ENCODE results near the gene PLCL2.

DNA sequence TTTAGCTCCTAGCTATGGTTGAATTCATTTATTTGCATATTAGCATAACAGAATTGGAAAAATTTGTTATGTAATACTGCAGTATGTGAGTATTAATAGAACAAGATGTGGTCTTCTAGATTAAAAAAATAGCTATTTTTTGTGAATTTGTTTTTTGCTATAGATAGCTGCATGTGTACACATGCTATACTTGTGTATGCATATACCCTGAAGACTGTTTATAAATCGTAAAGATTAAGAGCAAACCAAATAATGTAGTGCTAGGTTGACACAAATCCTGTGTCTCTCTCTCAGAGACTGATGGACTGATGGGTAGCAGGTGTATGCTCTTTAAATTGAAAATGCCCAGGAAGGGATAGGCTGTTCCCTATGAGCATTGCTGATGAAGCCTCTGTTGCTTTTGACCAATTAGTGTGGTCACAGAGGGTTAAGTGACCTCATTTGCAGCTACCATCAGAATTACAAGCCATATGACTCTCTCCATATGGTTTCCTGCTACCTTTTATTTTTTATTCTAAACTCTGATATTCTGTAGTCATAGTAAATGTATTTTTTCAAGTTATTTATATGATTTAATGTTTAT is 9.0 kb downstream of the PLCL2 start:
- no peak for TF ChIP-seq TAF1 (conservative IDR thresholded peaks at IDR 0.05)
- TF ChIP-seq, protein P1, sequence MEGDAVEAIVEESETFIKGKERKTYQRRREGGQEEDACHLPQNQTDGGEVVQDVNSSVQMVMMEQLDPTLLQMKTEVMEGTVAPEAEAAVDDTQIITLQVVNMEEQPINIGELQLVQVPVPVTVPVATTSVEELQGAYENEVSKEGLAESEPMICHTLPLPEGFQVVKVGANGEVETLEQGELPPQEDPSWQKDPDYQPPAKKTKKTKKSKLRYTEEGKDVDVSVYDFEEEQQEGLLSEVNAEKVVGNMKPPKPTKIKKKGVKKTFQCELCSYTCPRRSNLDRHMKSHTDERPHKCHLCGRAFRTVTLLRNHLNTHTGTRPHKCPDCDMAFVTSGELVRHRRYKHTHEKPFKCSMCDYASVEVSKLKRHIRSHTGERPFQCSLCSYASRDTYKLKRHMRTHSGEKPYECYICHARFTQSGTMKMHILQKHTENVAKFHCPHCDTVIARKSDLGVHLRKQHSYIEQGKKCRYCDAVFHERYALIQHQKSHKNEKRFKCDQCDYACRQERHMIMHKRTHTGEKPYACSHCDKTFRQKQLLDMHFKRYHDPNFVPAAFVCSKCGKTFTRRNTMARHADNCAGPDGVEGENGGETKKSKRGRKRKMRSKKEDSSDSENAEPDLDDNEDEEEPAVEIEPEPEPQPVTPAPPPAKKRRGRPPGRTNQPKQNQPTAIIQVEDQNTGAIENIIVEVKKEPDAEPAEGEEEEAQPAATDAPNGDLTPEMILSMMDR (IDR thresholded peaks at IDR 0.05; ENCODE audit: low read depth, low read length, missing input control), result no peak
- no peak for TF ChIP-seq GABPA (IDR thresholded peaks at IDR 0.05 in 1 of 2, conservative IDR thresholded peaks at IDR 0.05 in 1 of 2)
- TF ChIP-seq FOXA2 (IDR thresholded peaks at IDR 0.05), result no peak
